Erythroblast (primary cell): ENCODE measurements around the gene HSPA6.
"Not testable (repeated sequence)": the region's sequence is repeated elsewhere in the genome, so short reads cannot be mapped to it uniquely, and the experiment has no call there.

Experiments used
- GATA1 ChIP-seq: IDR thresholded peaks from 2 replicates; pipeline ENCODE4 v1.6.1; 2011; ENCODE audit warnings: low read depth, mild to moderate bottlenecking, control low read depth, low read length, moderate library complexity
- POLR2A ChIP-seq: IDR thresholded peaks from 2 replicates; pipeline ENCODE4 v1.6.1; 2011; ENCODE audit warnings: mild to moderate bottlenecking, low read length

DNA sequence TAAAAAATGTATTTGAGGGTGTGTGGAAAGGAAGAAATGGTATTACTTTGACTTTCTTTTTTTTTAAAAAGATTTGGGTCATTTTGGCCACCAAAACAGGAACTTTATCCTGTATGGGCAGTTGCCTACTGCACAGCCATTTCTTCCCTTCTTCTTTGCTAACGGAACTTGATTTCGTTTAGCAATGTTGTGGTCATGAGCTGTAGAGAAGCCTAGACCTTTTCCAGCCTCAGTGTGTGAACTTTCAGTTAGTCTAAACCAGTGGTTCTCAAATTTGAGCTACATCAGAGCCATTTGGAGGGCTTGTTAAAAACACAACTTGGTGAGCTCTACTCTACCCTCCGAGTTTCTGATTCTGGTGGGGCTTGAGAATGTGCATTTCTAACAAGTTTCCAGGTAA lies 38.1 kb downstream of the HSPA6 start:
- TF ChIP-seq POLR2A, GATA1: not testable (repeated sequence)
